Kidney epithelial cell (primary cell): ENCODE results near the gene OR6P1. TPM values are rescaled to one million over a fixed set of nuclear protein-coding genes. Genes with fewer than 3 reads are reported as not detected.

Experiments
- DNase-seq: peaks from one replicate; pipeline ENCODE4 v3.0.0-alpha.2; 2010; ENCODE audit warnings: low read depth
- H3K27me3 ChIP-seq: 2 replicates; pipeline ENCODE4 v1.6.0; 2011; ENCODE audit warnings: low read length; ENCODE audit not compliant: control insufficient read depth, insufficient read depth
- H3K36me3 ChIP-seq: 2 replicates; pipeline ENCODE4 v1.5.1; 2011; ENCODE audit warnings: low read length; ENCODE audit not compliant: control insufficient read depth, insufficient read depth
- H3K4me3 ChIP-seq: 2 replicates; pipeline ENCODE4 v1.5.1; 2011; ENCODE audit warnings: low read depth, mild to moderate bottlenecking, control low read depth, low read length
- CTCF ChIP-seq: IDR thresholded peaks from 2 replicates; pipeline ENCODE4 v1.5.1; 2011; ENCODE audit warnings: mild to moderate bottlenecking, moderate library complexity, low read length, control low read depth, inconsistent platforms; ENCODE audit not compliant: insufficient read depth, poor library complexity, severe bottlenecking
- total RNA-seq: library from RNA; depleted of rRNA; stranded (reverse); fragments of >200 nt; gene quantifications from 2 replicates; pipeline ENCODE4 v1.2.3, GENCODE V29; 2015

The OR6P1 gene
- total RNA-seq, 1 donor from 2014 or later, result not detected

- TF ChIP-seq CTCF, result no peak
- Histone ChIP-seq H3K4me3 (no peak overlapping the region), H3K27me3 (no peaks in the 10 kb centered on the region), H3K36me3 (no peaks in the 10 kb centered on the region)
- no peak for DNase-seq
Observed at GRCh38 chr1:158563853-158564252, 6.5 kb downstream of the OR6P1 start.

- DNase-seq, result no peak
- Histone ChIP-seq H3K36me3 (no peaks in the 10 kb centered on the region), H3K27me3 (no peaks in the 10 kb centered on the region), H3K4me3 (no peak overlapping the region)
- no peak for TF ChIP-seq CTCF
Observed at GRCh38 chr1:158559696-158560095, 10.7 kb downstream of the OR6P1 start.

GRCh38 chr1:158554352-158554751 lies 16.0 kb downstream of the OR6P1 start, which contains the start of gene OR6Y1:
OR6Y1 (minus strand) TSS chr1:158554405; CDS start chr1:158548105, 6,300 bp downstream.
- TF ChIP-seq CTCF, result no peak
- no peak for DNase-seq
- Histone ChIP-seq H3K4me3 (no peak within 1 kb of the TSS), H3K27me3 (no peaks in the 10 kb centered on the region), H3K36me3 (no peaks in the 10 kb centered on the region)

GRCh38 chr1:158552296-158552695 lies 18.1 kb downstream of the OR6P1 start:
- Histone ChIP-seq H3K4me3 (no peak overlapping the region), H3K36me3 (no peaks in the 10 kb centered on the region), H3K27me3 (no peaks in the 10 kb centered on the region)
- no peak for TF ChIP-seq CTCF
- no peak for DNase-seq

- H3K4me3 ChIP-seq, result no peak overlapping the region
- no peaks in the 10 kb centered on the region for H3K27me3 ChIP-seq
- DNase-seq, result no peak
- H3K36me3 ChIP-seq, result no peaks in the 10 kb centered on the region
- no peak for TF ChIP-seq CTCF
Observed at GRCh38 chr1:158547533-158547932, 22.8 kb downstream of the OR6P1 start.

GRCh38 chr1:158537609-158538008 lies 32.8 kb downstream of the OR6P1 start:
- no peak for DNase-seq
- no peak for TF ChIP-seq CTCF
- H3K27me3 ChIP-seq, result no peaks in the 10 kb centered on the region
- no peak overlapping the region for H3K4me3 ChIP-seq
- no peaks in the 10 kb centered on the region for H3K36me3 ChIP-seq
